Epidermal melanocyte (primary cell): ENCODE measurements around the gene APPL2.
"Not testable (repeated sequence)": the region's sequence is repeated elsewhere in the genome, so short reads cannot be mapped to it uniquely, and the experiment has no call there.

Experiments used
- DNase-seq: peaks from one replicate; pipeline ENCODE4 v3.0.0; 2011; ENCODE audit warnings: low spot score; ENCODE audit not compliant: insufficient read length

Gene APPL2

DNA sequence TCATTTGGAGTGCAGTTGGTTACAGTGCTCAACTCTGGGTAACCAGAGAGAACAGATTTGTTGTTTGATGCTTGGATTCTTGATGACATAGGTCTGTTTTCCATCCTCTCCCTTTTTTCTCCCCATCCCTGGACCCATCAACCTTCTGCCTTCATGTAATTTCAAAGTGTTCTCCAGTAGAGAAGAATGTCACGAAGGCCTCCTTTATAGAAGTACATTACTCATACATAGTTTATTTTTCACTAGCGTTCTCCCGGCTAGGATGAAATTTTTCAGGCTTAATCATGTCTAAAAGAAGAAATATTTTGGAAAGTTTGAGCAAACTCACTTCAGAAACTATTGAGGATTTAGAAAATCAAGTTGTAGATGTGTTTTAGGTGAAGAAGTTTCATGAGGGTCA, 20.9 kb upstream of the APPL2 start:
- no peak for DNase-seq

DNA sequence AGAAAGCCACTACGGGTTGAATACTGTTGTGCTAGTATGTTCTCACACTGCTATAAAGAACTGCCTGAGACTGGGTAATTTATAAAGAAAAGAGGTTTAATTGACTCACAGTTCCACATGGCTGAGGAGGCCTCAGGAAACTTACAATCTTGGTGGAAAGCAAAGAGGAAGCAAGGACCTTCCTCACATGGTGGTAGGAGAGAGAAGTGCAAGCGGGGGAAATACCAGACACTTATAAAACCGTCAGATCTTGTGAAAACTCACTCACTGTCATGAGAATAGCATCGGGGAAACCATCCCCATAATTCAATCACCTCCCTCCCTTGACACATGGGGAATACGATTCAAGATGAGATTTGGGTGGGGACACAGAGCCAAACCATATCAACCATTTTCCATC, 20.5 kb upstream of the APPL2 start:
- not testable (repeated sequence) for DNase-seq

DNA sequence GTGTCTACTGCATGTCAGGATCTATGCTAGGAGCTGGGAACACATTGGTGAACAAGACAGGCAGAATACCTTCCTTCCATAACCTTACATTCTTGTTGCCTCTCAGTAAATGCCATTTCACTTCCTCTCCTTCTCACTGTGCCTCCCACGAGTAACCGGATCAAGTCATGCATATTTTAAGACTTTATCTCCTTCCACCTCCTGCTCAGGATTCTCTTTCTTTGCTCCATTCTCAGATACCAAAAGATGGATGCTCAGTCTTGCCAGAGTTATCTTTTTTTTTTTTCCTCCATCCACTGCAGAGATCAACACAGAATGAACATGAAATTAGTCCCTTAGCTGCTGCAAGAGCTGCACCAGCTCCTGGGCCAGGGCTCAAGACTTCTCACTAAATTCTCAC, 20.0 kb upstream of the APPL2 start:
- DNase-seq, result no peak

DNA sequence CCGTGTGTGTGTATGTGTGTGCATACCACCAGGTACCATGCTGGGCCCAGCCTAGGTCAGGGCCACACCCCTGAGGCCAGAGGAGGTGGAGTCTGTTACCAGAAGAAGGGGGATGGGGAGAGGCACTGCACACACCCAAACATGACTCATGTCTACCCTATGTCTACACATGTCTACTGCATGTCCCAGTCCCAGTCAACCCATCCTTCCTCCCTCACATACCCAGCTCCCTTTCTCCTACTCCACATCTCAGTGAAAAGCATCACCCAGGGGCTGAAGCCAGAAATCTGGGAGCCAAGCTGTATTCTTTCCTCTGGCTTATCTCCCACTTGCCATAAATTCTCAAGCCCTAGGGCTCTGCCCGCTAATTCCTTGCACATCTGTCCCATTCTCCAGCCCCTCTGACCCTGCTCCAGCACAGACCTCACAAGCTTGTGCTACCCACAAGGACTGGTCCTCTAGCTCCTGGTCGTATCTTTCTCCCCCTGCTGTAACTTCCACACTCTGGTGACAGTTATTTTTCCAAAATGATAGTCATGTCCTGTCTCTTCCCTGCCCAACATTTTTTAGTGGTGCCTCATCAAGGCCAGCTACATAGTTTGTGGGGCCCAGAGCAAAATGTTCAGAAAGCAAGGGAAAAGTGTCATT, 18.0 kb upstream of the APPL2 start:
- peak; percentile 34 for DNase-seq

DNA sequence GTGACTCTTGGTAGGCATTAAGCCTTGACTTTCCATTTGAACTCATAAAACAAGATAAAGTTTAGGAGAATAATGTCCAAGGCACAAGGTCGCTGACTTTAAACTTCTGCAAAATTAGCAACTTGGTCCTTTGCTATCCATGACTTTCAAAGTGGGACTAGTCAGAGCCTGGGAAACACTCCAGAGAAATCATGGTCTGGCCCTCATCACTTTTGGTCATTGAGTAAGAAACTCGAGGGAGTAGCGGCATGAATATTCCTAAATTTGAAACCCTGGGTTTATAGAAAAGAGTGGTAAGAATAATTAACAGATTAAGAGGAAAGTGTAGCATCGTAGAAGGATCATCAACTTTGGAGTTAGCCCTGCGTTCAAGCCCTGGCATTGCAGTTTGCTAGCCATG, 16.9 kb upstream of the APPL2 start:
- no peak for DNase-seq

DNA sequence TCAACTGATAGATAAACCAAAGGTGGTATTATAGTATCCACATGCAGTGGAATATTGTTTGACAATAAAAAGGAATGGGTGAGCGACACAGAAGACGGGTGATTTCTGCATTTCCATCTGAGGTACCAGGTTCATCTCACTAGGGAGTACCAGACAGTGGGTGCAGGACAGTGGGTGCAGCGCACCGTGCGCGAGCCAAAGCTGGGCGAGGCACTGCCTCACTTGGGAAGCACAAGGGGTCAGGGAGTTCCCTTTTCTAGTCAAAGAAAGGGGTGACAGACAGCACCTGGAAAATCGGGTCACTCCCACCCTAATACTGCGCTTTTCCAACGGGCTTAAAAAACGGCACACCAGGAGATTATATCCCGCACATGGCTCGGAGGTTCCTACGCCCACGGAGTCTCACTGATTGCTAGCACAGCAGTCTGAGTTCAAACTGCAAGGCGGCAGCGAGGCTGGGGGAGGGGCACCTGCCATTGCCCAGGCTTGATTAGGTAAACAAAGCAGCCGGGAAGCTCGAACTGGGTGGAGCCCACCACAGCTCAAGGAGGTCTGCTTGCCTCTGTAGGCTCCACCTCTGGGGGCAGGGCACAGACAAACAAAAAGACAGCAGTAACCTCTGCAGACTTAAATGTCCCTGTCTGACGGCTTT, 9.9 kb upstream of the APPL2 start:
- not testable (repeated sequence) for DNase-seq

DNA sequence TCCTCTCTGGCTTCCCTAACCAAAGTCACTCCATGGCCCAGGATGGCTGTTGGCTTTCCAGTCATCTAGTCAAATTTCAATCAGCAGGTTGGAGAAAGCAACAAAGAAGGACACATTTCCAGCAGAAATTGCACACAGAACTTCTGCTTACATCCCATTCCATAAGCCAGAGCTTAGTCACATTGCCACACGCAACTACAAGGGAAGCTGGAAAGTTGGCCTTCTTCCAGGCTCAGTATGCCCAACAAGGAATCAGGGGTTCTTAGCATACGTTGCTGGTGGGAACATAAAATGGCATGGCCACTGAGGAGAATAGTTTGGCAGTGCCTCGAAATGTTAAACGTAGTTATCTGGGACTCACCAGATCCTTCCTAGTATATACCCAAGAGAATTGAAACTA, 9.3 kb upstream of the APPL2 start:
- DNase-seq, result no peak

DNA sequence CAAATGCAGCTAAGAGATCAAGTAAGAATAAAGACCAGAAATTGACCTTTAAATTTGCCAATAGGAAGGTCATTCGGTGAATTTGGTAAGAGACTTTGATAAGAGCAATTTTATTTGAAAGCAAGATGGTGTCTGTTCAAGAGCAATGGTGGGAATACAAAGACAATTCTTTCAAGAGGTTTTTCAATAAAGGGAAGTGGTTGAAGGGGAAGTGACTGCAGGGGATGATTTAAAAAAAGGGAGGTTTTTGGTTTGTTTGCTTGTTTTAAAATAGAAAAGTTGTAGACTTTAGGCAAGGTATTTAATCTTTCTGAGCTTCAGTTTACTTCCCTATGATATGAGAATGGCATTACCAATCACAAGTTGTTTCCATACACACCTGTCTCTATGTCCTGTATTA, 4.3 kb upstream of the APPL2 start:
- DNase-seq, result no peak

DNA sequence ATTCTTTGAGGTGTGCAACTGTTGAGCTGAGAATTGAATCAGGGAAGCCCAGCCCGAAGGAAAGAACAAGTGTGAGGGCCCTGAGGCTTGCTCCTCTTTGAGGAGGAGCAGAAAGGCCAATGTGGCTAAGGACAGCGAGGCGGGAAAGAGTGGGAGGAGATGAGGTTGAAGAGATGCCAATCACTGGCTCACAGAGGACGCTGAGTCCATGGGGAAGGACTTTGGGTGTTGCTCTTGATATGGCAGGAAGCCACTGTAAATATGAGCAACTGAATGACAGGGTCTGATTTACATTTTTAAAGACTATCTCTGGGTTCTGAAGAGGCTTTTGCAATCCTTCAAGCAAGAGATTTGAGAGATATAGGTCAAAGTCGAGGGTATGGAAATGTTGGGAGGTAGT, 3.3 kb upstream of the APPL2 start:
- no peak for DNase-seq

DNA sequence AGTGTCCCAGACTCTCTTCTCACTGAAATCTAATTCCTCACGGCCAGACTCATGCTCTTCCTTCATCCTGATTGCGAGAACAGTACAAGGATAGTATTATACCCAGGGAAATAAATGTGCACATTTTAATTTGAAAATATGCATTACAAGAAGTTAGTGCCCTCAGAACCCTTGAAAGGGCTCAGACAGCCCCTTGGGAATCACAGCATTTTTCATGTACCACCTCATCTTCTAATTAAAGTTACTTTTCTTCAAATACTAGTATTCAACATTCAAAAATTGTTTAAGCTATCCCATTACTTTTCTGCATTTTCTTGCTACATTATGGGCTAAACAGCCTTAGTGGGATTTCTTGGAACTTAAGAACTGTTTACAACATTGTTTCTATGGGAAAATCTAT, 1.7 kb upstream of the APPL2 start:
- DNase-seq, result no peak

DNA sequence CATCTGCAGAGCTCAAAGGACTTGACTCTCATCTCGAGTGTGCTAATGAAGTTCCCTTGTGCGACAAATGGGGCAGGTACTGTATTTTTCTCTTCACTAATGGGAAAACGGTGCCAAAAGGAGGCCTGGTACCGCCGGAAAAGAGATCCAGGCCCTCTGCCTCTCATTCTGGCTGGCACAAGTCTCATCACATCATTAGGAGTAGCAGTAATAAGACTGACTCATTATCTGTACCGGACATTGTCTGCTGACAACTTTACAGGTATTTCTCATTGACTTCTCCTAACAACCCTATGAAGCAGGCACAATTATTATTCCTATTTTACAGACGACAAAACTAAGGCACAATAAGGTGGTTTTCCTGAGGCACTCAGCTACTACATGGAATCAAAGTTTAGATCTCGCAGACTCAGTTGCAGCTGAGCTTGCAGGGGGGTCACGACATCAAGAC, 668 bp downstream of the APPL2 start:
- no peak for DNase-seq

DNA sequence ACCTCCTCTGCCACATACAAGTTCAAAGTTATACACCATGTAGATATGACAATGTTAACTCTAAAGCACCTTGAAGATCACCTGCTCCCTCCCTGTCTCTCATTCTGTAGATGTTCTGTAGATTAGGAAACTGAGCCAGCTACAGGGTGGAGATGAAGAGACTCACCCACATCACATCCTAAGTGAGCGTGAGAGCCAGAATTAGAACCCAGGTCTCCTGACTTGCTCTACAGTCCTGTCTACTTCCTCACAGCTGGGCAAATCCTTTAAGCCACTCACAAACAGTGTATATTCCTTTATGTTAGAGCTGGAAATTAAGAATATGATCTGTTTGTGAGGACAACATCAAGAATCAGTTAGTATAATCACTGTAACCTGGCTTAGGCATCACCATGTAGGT, 1.8 kb downstream of the APPL2 start:
- no peak for DNase-seq

DNA sequence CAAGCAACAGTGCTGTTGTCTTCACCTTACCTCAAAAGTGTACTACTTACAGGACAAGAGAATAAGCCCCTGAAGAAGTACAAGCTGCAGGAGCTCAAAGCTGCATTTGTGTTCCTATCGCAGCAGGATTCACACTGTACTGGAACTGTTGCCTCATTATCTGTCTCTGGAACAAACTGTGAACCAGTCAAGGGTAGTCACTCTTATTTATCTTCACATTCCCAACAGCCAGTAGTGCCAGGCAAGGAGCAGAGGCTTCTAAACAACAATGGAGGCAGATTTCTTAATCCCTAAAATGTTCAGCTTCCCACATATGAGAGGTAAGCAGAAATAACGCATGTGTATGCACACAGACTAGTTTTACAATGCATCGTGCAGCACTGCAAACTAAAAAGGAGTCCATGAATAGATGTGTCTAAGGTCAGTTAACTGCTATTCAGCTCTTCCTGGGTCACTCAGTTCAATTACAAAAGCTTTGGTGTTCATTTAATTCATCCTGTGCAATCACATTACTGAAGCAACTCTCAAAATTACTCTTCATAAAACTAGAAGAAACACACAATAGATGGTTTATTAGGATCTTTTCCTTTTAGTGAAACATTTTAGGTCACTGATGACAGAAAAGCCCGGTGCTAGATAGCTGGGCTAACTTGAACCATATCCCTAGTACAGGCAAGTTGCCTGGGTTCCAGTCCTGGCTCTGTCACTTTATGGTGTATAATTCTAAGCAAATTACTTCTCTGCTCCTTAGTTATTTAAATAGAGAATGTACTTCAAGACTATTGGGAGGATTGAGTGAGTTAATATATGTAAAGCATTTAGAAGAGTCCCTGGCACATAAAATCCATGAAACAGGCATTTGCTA, 2.7 kb downstream of the APPL2 start:
- no peak for DNase-seq

DNA sequence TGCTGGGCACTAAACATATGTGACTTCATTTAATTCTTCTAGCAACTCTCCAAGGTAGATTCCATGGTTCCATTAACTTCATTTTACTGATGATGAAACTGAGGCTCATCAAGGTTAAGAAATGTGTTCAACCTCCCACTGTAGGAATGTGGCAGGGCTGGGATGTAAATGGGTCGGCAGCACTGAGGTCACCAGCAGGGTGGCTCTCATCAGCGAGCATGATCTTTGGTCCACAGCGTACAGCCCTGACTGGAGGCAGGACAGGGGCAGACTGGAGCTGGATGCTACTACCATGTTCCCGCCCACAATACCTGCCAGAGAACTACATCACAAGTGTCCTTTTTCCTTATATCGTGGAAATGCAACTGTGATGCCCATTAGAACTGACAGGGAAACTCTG, 4.6 kb downstream of the APPL2 start:
- no peak for DNase-seq

DNA sequence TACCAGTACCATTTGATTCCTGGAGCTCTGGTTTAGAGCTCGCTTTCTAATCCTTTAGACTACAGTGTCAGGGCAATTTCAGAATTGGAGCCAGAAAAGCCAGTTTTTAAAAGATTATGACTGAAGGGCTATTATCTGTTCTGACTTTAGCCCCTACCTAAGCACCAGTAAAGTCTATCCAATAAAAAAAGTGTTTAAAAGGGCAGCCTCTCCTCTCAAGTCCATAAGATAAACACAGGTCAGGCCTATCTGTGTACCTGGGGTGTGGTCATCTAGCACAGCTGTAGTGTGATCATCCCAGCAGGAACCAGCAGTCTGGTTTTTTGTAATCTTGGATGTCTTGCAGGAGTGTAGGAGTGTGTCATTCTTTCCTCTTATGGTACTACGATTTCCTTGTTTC, 6.6 kb downstream of the APPL2 start:
- DNase-seq, result no peak

DNA sequence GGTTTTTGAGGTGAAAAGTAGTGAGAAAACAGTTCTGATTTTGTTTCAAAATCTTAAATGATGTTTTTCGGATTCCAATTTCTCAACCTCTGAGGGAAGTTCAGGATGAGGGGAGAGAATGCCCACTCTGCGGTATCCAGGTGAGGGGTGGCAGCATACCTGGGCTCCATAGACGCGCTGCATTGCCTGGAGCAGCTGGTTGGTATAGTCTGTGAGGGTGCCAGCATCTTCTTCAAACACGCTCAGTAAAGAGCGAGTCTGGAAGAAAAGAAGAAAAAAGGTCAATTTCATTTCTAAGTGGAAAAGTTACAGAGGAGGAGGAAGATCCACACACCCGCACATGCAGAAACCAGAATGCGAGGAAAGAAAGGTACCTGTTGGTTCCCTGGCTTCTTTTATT, 7.0 kb downstream of the APPL2 start:
- DNase-seq, result no peak

DNA sequence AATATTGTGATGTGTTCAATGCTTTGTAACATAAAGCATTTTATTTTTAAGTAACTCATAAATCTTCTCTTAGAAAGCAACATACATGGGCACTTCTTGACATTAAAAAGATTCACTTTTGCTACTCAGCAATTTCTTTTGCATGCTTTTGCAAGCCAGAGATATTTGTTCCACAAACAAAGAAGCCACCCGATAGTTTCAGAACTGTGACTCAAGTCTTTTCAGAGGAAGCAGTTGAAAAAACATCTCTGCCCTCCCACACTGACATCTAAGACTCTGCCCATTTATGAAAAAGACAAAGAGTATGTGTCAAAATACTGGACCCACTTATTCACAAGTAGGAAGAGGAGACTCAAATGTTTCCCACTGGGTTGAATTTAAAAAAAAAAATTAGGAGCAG, 7.5 kb downstream of the APPL2 start:
- DNase-seq, result no peak

DNA sequence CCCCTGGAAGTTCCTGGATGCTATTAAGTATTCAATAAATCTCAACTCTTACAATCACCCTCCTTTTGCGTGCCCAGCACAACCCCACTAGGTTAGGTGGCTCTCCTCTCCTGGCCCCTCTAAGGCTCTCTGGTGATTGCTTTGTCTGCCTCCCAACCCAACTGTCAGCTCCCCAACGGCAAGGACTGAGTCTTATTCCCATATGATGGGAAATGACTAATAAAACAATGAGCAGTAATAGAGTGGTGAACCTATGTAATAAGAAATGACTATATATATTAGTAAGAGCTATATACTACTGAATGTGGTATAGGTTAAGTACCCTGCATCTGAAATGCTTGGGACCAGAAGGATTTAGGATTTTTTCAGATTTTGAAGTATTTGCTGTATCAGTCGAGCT, 8.1 kb downstream of the APPL2 start:
- no peak for DNase-seq

DNA sequence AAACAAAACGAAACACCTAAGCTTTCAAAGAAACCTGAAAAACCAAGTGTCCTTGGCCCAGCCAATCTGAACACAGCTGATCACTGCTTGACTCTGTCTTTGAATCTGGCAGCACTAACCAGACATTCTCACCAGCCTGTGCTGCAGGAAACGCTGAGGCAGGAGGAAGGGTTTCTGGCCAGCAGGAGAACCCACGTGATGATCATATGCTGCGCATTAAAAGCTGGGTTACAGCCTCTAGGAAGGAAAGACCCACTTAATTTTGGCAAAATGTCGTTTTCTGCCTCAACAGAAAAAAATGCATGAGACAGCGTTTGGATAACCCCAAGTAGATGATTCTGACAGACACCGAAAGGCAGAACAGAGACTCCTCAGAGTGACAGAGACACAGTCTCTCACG, 9.8 kb downstream of the APPL2 start:
- DNase-seq, result peak; percentile 65

DNA sequence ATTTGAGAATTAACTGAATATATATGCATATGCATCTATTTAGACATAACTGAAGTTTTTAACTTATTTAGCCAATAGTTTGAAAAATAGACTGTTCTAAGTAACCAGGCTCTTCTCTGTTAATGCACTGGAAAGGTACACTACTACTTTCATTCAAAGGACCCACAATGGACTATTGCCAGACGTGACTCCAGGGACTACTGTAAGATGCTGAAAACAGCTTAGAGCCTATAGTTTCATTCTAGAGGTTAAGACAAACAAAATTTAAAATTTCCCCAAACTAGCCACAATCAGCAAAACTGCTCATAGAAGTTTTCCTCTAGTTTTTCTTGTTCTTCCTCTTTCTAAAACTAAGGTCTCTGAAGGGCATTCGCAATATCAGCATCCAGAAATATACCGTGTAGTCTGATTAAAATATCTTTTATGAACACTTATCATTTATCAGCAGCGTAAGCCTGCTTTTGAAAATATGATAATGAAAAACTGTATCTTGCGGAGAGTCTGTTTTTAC, 10.4 kb downstream of the APPL2 start:
- no peak for DNase-seq

DNA sequence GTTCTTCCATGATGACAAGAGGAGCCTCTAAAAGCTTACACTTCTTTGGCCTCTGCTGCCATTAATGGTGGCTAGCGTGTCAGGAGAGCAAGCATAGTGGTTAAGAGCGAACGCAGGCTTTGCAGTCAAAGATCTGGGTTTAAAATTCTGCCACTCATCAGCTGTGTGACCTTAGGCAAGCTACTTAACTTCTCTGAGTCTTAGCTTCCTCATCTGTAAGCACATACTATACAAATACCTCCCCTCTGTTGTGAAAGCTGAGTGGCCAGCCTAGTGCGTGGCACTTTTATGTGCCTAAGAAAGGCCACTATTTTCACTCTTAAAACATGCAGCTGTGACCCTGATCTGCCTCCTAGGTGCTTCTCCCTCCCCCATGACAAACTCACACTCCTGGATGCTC, 11.6 kb downstream of the APPL2 start:
- DNase-seq, result no peak

DNA sequence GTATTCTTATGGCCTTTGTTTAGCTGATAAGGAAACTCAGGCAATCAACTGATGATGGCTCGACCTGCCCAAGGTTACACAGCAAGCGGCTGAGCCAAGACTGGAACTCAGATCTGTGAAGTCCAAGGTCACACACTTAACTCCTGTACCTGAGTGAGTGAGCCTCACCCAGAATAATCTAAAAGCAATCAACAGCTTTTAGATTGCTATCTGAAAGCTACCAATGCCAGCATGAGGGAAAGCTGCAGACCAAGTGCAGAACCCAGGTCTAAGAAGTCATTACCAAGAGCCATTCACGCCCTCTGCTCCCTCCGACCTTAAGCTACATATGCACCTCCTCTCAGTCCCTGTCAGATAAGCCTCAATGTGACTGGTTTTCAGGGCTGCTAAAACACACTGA, 12.1 kb downstream of the APPL2 start:
- DNase-seq, result no peak
